Vagina (tissue), 2 donors: ENCODE measurements around the gene ADAMTS14. TPM values are rescaled to one million over a fixed set of nuclear protein-coding genes. Genes with fewer than 3 reads are reported as not detected.
"Not testable (repeated sequence)": the region's sequence is repeated elsewhere in the genome, so short reads cannot be mapped to it uniquely, and the experiment has no call there.

Source experiments
- DNase-seq, 2 donors: peaks; one replicate each; pipeline ENCODE4 v3.0.0-alpha.2; 2017; ENCODE audit errors: extremely low spot score in 2 of 2
- H3K27ac ChIP-seq: fragments of 200-600 bp; sonication (generic); one replicate; pipeline ENCODE4 v1.5.1; 2019
- H3K27me3 ChIP-seq: fragments of 200-600 bp; sonication (generic); one replicate; pipeline ENCODE4 v1.5.1; 2019
- H3K36me3 ChIP-seq, 2 donors: fragments of 200-600 bp; sonication (generic); one replicate each; pipeline ENCODE4 v1.5.1; 2017 to 2019
- H3K4me1 ChIP-seq: fragments of 200-600 bp; sonication (generic); one replicate; pipeline ENCODE4 v1.5.1; 2019
- H3K4me3 ChIP-seq, 2 donors: fragments of 200-600 bp; sonication (generic); 1 replicate in 1 of 2; 2 replicates in 1 of 2; pipeline ENCODE4 v1.5.1; 2016 to 2019
- H3K9me3 ChIP-seq: fragments of 200-600 bp; sonication (generic); one replicate; pipeline ENCODE4 v1.5.1; 2019
- POLR2A ChIP-seq, 2 donors: fragments of 450-650 bp; IDR thresholded peaks; one replicate each; pipeline ENCODE4 v1.6.1; 2017; ENCODE audit warnings: antibody characterized with exemption in 2 of 2, mild to moderate bottlenecking in 2 of 2, moderate library complexity in 2 of 2
- POLR2AphosphoS5 ChIP-seq, 2 donors: sonication (generic); formaldehyde crosslinking; IDR thresholded peaks; one replicate each; pipeline ENCODE4 v1.9.0; 2017; ENCODE audit warnings: antibody characterized with exemption in 2 of 2, mild to moderate bottlenecking in 2 of 2, low read depth in 1 of 2; ENCODE audit not compliant: insufficient read depth in 1 of 2
- intact Hi-C: fragments of 100-400 bp; cut with DNase I; formaldehyde crosslinking; loops from one replicate; pipeline ENCODE4 v1.15.1; 2023
- total RNA-seq: library from RNA; depleted of rRNA; stranded (reverse); fragments of >200 nt; gene quantifications from one replicate; pipeline ENCODE4 v1.2.3, GENCODE V29; 2016
- TF ChIP-seq, protein P1 (sequence below), 3 experiments: fragments of 450-650 bp in 2 of 3; fragments of 200-600 bp in 1 of 3; sonication (generic) in 1 of 3; IDR thresholded peaks; one replicate each; pipeline ENCODE4 v1.5.1; 2017 to 2019; ENCODE audit warnings: antibody characterized with exemption in 3 of 3, mild to moderate bottlenecking in 2 of 3, moderate library complexity in 2 of 3

ADAMTS14 gene
- total RNA-seq, 1 donor from 2014 or later = not detected

DNA sequence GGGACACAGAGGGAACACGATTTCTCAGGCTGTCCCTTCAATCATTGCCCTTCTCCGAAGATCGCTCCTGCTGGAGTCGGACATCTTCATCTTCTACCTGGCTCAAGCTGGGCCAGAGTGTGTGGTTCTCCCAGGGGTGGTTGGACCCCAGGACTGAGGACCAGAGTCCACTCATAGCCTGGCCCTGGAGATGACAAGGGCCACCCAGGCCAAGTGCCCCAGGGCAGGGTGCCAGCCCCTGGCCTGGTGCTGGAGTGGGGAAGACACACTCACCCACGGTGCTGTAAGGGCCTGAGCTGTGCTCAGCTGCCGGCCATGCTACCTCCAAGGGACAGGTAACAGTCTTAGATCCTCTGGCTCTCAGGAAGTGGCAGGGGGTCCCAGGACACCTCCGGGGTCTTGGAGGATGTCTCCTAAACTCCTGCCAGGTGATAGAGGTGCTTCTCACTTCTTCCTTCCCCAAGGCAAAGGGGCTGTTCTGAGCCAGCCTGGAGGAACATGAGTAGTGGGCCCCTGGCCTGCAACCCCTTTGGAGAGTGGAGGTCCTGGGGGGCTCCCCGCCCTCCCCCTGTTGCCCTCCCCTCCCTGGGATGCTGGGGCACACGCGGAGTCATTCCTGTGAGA, 89.5 kb downstream of the ADAMTS14 start:
- DNase-seq = no peak
- no peak overlapping the region for H3K4me3 ChIP-seq
- intact Hi-C loops = no loop called here
- H3K27ac ChIP-seq = no peak overlapping the region
- TF ChIP-seq POLR2A (IDR thresholded peaks at IDR 0.05) = no peak
- TF ChIP-seq, protein P1, sequence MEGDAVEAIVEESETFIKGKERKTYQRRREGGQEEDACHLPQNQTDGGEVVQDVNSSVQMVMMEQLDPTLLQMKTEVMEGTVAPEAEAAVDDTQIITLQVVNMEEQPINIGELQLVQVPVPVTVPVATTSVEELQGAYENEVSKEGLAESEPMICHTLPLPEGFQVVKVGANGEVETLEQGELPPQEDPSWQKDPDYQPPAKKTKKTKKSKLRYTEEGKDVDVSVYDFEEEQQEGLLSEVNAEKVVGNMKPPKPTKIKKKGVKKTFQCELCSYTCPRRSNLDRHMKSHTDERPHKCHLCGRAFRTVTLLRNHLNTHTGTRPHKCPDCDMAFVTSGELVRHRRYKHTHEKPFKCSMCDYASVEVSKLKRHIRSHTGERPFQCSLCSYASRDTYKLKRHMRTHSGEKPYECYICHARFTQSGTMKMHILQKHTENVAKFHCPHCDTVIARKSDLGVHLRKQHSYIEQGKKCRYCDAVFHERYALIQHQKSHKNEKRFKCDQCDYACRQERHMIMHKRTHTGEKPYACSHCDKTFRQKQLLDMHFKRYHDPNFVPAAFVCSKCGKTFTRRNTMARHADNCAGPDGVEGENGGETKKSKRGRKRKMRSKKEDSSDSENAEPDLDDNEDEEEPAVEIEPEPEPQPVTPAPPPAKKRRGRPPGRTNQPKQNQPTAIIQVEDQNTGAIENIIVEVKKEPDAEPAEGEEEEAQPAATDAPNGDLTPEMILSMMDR (IDR thresholded peaks at IDR 0.05) = no peak
- TF ChIP-seq POLR2AphosphoS5 (IDR thresholded peaks at IDR 0.05; ENCODE audit: insufficient read depth in 1 of 2, low read depth in 1 of 2) = no peak
- no peaks in the 10 kb centered on the region for H3K9me3 ChIP-seq
- H3K27me3 ChIP-seq = no peaks in the 10 kb centered on the region
- no peaks in the 10 kb centered on the region for H3K36me3 ChIP-seq
- H3K4me1 ChIP-seq = no peaks in the 10 kb centered on the region

DNA sequence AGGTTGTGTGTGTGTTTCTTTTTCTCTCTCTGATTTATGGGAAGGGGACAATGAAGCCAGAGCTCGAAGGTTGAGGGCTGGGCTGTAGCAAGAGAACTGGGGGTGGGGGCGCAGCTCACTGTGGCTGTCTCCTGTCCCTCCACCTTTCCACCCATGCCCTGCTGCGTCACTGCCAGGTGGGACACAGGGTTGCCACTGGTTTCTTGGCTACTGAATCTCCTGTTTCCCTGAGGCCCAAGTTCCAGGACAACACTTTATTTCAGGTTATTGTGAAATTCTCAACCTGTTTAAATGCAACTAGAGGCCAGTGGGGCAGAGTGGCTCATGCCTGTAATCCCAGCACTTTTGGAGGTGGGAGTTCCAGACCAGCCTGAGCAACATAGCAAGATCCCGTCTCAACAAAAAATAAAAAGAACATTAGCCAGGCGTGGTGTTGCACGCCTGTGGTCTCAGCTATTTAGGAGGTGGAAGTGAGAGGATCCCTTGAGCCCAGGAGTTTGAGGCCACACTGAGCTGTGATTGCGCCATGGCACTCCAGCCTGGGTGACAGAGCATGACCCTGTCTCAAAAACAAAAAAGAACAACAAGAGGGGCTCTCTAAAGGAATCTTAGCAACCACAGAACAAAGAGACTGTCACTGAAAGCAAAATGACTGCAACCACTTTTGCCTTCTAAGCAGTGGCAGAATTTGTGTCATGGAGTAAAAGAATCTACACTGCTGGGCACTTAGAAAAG, 90.3 kb downstream of the ADAMTS14 start:
- H3K9me3 ChIP-seq = no peaks in the 10 kb centered on the region
- no peaks in the 10 kb centered on the region for H3K27me3 ChIP-seq
- H3K36me3 ChIP-seq = no peaks in the 10 kb centered on the region
- TF ChIP-seq, protein P1 (IDR thresholded peaks at IDR 0.05) = no peak
- TF ChIP-seq POLR2AphosphoS5 (IDR thresholded peaks at IDR 0.05; ENCODE audit: insufficient read depth in 1 of 2, low read depth in 1 of 2) (no peak), POLR2A (IDR thresholded peaks at IDR 0.05) (no peak)
- H3K27ac ChIP-seq = no peak overlapping the region
- H3K4me1 ChIP-seq = no peaks in the 10 kb centered on the region
- intact Hi-C loops = no loop called here
- DNase-seq = no peak
- no peak overlapping the region for H3K4me3 ChIP-seq

DNA sequence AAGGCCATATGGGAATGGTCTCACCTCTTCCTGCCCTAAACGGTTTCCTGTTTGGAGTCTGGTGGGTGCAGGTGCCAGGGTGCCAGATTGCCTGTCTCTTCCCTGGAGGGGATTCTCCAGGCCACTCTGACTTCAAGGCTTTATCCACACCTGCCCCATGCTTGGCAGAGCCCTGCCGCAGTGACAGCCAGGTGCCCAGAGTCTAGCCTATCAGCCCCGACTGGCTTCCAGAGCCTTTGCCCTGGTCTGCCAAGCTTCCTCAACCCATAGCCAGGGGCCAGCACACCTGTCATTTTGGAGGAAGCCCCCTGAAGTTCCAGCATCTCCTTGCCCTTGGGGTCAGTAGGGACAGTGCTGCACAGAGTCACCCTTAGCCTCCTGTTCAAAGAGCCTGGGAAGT, 91.3 kb downstream of the ADAMTS14 start:
- no peak for DNase-seq
- Histone ChIP-seq H3K9me3 (no peaks in the 10 kb centered on the region), H3K4me3 (no peak overlapping the region), H3K27me3 (no peaks in the 10 kb centered on the region), H3K4me1 (no peaks in the 10 kb centered on the region), H3K36me3 (no peaks in the 10 kb centered on the region), H3K27ac (no peak overlapping the region)
- TF ChIP-seq POLR2A (IDR thresholded peaks at IDR 0.05) (no peak), POLR2AphosphoS5 (IDR thresholded peaks at IDR 0.05; ENCODE audit: insufficient read depth in 1 of 2, low read depth in 1 of 2) (no peak)
- TF ChIP-seq, protein P1 (IDR thresholded peaks at IDR 0.05) = no peak
- intact Hi-C loops = no loop called here

DNA sequence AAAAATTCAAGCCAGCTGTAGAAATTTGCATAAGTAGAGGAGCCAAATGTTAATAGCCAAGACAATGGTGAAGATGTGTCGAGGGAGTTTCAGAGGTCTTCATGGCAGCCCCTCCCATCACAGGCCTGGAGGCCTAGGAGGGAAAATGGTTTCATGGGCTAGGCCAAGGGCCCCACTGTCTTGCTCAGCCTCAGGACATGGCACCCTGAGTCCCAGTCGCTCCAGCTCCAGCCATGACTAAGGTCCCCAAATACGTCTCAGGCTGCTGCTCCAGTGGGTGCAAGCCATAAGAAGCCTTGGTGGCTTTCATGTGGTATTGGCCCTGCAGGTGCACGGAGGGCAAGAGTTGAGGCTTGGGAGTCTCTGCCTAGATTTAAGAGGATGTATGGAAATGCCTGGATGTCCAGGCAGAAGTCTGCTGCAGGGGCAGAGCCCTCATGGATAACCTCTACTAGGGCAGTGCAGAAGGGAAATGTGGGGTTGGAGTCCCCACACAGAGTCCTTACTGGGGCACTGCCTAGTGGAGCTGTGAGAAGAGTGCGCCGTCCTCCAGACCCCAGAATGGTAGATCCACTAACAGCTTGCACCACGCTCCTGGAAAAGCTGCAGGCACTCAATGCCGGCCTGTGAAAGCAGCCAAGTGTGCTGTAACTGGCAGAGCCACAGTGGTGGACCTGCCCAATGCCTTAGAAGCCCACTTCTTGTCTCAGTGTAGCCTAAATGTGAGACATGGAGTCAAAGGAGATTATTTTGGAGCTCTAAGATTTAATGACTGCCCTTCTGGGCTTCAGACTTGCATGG, 93.7 kb downstream of the ADAMTS14 start:
- TF ChIP-seq POLR2A (IDR thresholded peaks at IDR 0.05) = no peak
- TF ChIP-seq POLR2AphosphoS5 (IDR thresholded peaks at IDR 0.05; ENCODE audit: insufficient read depth in 1 of 2, low read depth in 1 of 2) = no peak
- TF ChIP-seq, protein P1 (IDR thresholded peaks at IDR 0.05) = no peak
- Histone ChIP-seq H3K9me3 (no peaks in the 10 kb centered on the region), H3K36me3 (no peaks in the 10 kb centered on the region), H3K4me1 (no peaks in the 10 kb centered on the region), H3K4me3 (no peak overlapping the region), H3K27ac (no peak overlapping the region), H3K27me3 (no peaks in the 10 kb centered on the region)
- no peak for DNase-seq
- intact Hi-C loops = no loop called here

DNA sequence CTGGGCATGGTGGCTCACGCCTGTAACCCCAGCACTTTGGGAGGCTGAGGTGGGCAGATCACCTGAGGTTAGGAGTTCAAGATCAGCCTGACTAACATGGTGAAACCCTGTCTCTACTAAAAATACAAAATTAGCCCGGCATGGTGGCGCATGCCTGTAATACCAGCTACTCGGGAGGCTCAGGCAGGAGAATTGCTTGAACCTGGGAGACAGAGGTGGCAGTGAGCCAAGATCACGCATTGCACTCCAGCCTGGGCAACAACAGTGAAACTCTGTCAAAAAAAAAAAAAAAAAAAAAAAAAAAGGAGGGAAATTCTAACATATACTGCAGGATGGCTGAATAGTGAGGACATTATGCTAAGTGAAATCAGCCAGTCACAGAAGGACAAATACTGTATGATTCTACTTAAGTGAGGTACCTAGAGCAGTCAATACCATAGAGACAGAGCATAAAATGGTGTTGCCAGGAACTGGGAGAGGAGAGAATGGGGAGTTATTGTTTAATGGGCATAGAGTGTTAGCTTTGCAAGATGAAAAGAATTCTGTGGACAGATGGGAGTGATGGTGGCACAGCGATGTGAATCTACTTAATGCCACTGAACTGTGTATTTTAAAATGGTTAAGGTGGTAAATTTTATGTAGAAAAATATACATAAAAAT, 95.8 kb downstream of the ADAMTS14 start:
- H3K27ac ChIP-seq, DNase-seq, H3K9me3 ChIP-seq, intact Hi-C loops, H3K36me3 ChIP-seq, H3K27me3 ChIP-seq, H3K4me1 ChIP-seq, H3K4me3 ChIP-seq: not testable (repeated sequence)
